SK-N-SH (cell line): ENCODE results near the gene PPP2R5E. TPM values are rescaled to one million over a fixed set of nuclear protein-coding genes. Genes with fewer than 3 reads are reported as not detected.

ENCODE experiments used
- CTCF ChIA-PET: fragments of 300-600, 350-600 bp; formaldehyde crosslinking; extraction: SDS; loops from one replicate; lab custom pipeline; 2021; lab: Yijun Ruan, JAX
- POLR2A ChIA-PET: fragments of 350-600 bp; sonication (Branson Sonifier 250); formaldehyde crosslinking; extraction: SDS; loops from one replicate; lab custom pipeline; 2020; ENCODE audit warnings: antibody characterized with exemption, inconsistent platforms; lab: Yijun Ruan, JAX
- DNase-seq: peaks from one replicate; pipeline ENCODE4 v3.0.0; 2012
- H2AFZ ChIP-seq: fragments of 200-600 bp; sonication (generic); 2 replicates; pipeline ENCODE4 v1.8.1; 2016; ENCODE audit warnings: antibody characterized with exemption, mild to moderate bottlenecking, low read depth
- H3F3A ChIP-seq: fragments of 200-600 bp; sonication (generic); replicated peaks from 2 replicates; pipeline ENCODE3; 2016; ENCODE audit warnings: antibody characterized with exemption, mild to moderate bottlenecking; ENCODE audit not compliant: insufficient read depth
- H3K27ac ChIP-seq, 2 experiments: fragments of 200-500 bp in 1 of 2; fragments of 200-600 bp in 1 of 2; sonication (Bioruptor generic) in 1 of 2; sonication (generic), shearing (Covaris generic) in 1 of 2; 2 replicates each; pipeline versions ENCODE4 v1.5.1 to v1.6.1; 2014 to 2016; ENCODE audit warnings: low read depth in 2 of 2, inconsistent platforms in 1 of 2, low read length in 1 of 2, mild to moderate bottlenecking in 1 of 2, mixed read lengths in 1 of 2
- H3K27me3 ChIP-seq: fragments of 200-600 bp; sonication (generic), shearing (Covaris generic); 2 replicates; pipeline ENCODE4 v1.6.1; 2016; ENCODE audit warnings: mixed run types; ENCODE audit not compliant: insufficient read depth
- H3K36me3 ChIP-seq, 2 experiments: fragments of 200-500 bp in 1 of 2; fragments of 200-600 bp in 1 of 2; sonication (Bioruptor generic) in 1 of 2; sonication (generic) in 1 of 2; replicated peaks in 1 of 2; 2 replicates each; pipeline versions ENCODE3 to v1.5.1; 2014 to 2016; ENCODE audit warnings: low read length in 1 of 2, mild to moderate bottlenecking in 1 of 2; ENCODE audit not compliant: insufficient read depth in 2 of 2, control insufficient read depth in 1 of 2
- H3K4me1 ChIP-seq, 2 experiments: fragments of 200-500 bp in 1 of 2; fragments of 200-600 bp in 1 of 2; sonication (Bioruptor generic) in 1 of 2; sonication (generic), shearing (Covaris generic) in 1 of 2; 2 replicates each; pipeline versions ENCODE4 v1.5.1 to v1.6.1; 2014 to 2016; ENCODE audit warnings: low read depth in 1 of 2, low read length in 1 of 2, mixed run types in 1 of 2; ENCODE audit not compliant: insufficient read depth in 2 of 2, control insufficient read depth in 1 of 2
- H3K4me2 ChIP-seq: fragments of 200-600 bp; sonication (generic), shearing (Covaris generic); 2 replicates; pipeline ENCODE4 v1.6.1; 2017; ENCODE audit warnings: mixed run types
- H3K4me3 ChIP-seq, 2 experiments: fragments of 200-500 bp in 1 of 2; fragments of 200-600 bp in 1 of 2; sonication (Bioruptor generic) in 1 of 2; sonication (generic), shearing (Covaris generic) in 1 of 2; 2 replicates each; pipeline versions ENCODE4 v1.5.1 to v1.8.1; 2014 to 2016; ENCODE audit warnings: low read depth in 2 of 2, inconsistent platforms in 1 of 2, low read length in 1 of 2, mild to moderate bottlenecking in 1 of 2, mixed read lengths in 1 of 2, moderate library complexity in 1 of 2
- H3K79me2 ChIP-seq: fragments of 200-600 bp; sonication (generic); 2 replicates; pipeline ENCODE4 v1.8.1; 2017; ENCODE audit warnings: mild to moderate bottlenecking; ENCODE audit not compliant: insufficient read depth
- H3K9ac ChIP-seq: fragments of 200-600 bp; sonication (generic); 2 replicates; pipeline ENCODE4 v1.6.1; 2017; ENCODE audit warnings: mixed run types
- H3K9me2 ChIP-seq: fragments of 200-600 bp; sonication (generic); 2 replicates; pipeline ENCODE4 v1.6.1; 2017; ENCODE audit warnings: mixed run types
- H3K9me3 ChIP-seq: fragments of 200-600 bp; sonication (generic); 2 replicates; pipeline ENCODE4 v1.6.1; 2017; ENCODE audit warnings: mixed run types, mild to moderate bottlenecking, moderate library complexity
- H4K20me1 ChIP-seq: fragments of 200-600 bp; sonication (generic); 2 replicates; pipeline ENCODE4 v1.6.1; 2017; ENCODE audit warnings: mild to moderate bottlenecking, mixed run types; ENCODE audit not compliant: insufficient read depth
- CHD2 ChIP-seq: fragments of 150-350 bp; IDR thresholded peaks from 2 replicates; pipeline ENCODE4 v1.6.1; 2018; ENCODE audit warnings: low read length; ENCODE audit not compliant: partially characterized antibody
- EZH2phosphoT487 ChIP-seq: fragments of 200-600 bp; sonication (generic); IDR thresholded peaks from 2 replicates; pipeline ENCODE4 v1.6.1; 2017; ENCODE audit warnings: low read depth, mixed run types, mild to moderate bottlenecking, antibody characterized with exemption, moderate library complexity, borderline replicate concordance
- FOSL2 ChIP-seq: IDR thresholded peaks from 2 replicates; pipeline ENCODE4 v1.4.0; 2012; ENCODE audit warnings: low read depth, mild to moderate bottlenecking, moderate library complexity, borderline replicate concordance
- FOXJ3 ChIP-seq: sonication (generic); formaldehyde crosslinking; IDR thresholded peaks from 2 replicates; pipeline ENCODE4 v1.5.1; 2020; ENCODE audit warnings: mild to moderate bottlenecking, missing genetic modification reagents
- FOXM1 ChIP-seq: IDR thresholded peaks from 2 replicates; pipeline ENCODE4 v1.4.0; 2012; ENCODE audit warnings: low read depth, mild to moderate bottlenecking
- GABPA ChIP-seq: IDR thresholded peaks from 2 replicates; pipeline ENCODE4 v1.4.0; 2012; ENCODE audit warnings: low read depth, mild to moderate bottlenecking
- JUND ChIP-seq: IDR thresholded peaks from 2 replicates; pipeline ENCODE4 v1.4.0; 2012
- MXI1 ChIP-seq: IDR thresholded peaks from 2 replicates; pipeline ENCODE4 v1.6.1; 2012; ENCODE audit warnings: mild to moderate bottlenecking, low read depth, low read length, improper control_type of control experiment
- PBX3 ChIP-seq: IDR thresholded peaks from 2 replicates; pipeline ENCODE4; 2012
- POLR2AphosphoS5 ChIP-seq: IDR thresholded peaks from 2 replicates; pipeline ENCODE4 v1.6.1; 2012; ENCODE audit warnings: low read depth, low read length
- RAD21 ChIP-seq: IDR thresholded peaks from 2 replicates; pipeline ENCODE4 v1.6.1; 2012; ENCODE audit warnings: mild to moderate bottlenecking, low read length
- RCOR1 ChIP-seq: fragments of 150-350 bp; IDR thresholded peaks from 2 replicates; pipeline ENCODE4 v1.6.1; 2017; ENCODE audit warnings: antibody characterized with exemption, low read length
- REST ChIP-seq: IDR thresholded peaks from 2 replicates; pipeline ENCODE4 v1.6.1; 2012; ENCODE audit warnings: mild to moderate bottlenecking, low read depth, low read length, moderate library complexity
- RXRA ChIP-seq: IDR thresholded peaks from 2 replicates; pipeline ENCODE4 v1.4.0; 2012; ENCODE audit warnings: low read depth, mild to moderate bottlenecking, borderline replicate concordance
- SIN3A ChIP-seq: IDR thresholded peaks from 2 replicates; pipeline ENCODE4 v1.6.1; 2012; ENCODE audit warnings: low read depth, mild to moderate bottlenecking, low read length, moderate library complexity, borderline replicate concordance
- SMC3 ChIP-seq: IDR thresholded peaks from 2 replicates; pipeline ENCODE4 v1.6.1; 2012; ENCODE audit warnings: low read depth, low read length, improper control_type of control experiment
- TAF1 ChIP-seq: IDR thresholded peaks from 2 replicates; pipeline ENCODE4 v1.6.1; 2012; ENCODE audit warnings: low read depth, mild to moderate bottlenecking, low read length, moderate library complexity, borderline replicate concordance
- TEAD4 ChIP-seq: IDR thresholded peaks from 2 replicates; pipeline ENCODE4 v1.4.0; 2012; ENCODE audit warnings: mild to moderate bottlenecking, borderline replicate concordance; ENCODE audit not compliant: insufficient read depth
- YY1 ChIP-seq: IDR thresholded peaks from 2 replicates; pipeline ENCODE4 v1.4.0; 2012; ENCODE audit warnings: low read depth, mild to moderate bottlenecking
- ZBTB33 ChIP-seq: IDR thresholded peaks from 2 replicates; pipeline ENCODE4 v1.4.0; 2012; ENCODE audit warnings: low read depth, borderline replicate concordance
- WGBS: methylation state at CpG from one replicate; pipeline ENCODE4 v1.1.6; 2017; ENCODE audit warnings: low lambda C conversion rate; 5-methylcytosine and 5-hydroxymethylcytosine counted together
- polyA plus RNA-seq, 3 experiments: library from polyadenylated mRNA; depleted of rRNA; stranded (reverse); fragments of >200 nt; gene quantifications; 2 replicates each; pipeline ENCODE4 v1.2.3, GENCODE V29; 2012
- TF ChIP-seq, protein P1 (sequence below): fragments of 200-600 bp; sonication (generic); IDR thresholded peaks from 2 replicates; pipeline ENCODE4 v1.6.1; 2017; ENCODE audit warnings: antibody characterized with exemption, mild to moderate bottlenecking, moderate library complexity
- TF ChIP-seq, protein P2 (sequence below): IDR thresholded peaks from 2 replicates; pipeline ENCODE4 v1.4.0; 2012; ENCODE audit warnings: low read depth
- TF ChIP-seq, protein P3 (sequence below): IDR thresholded peaks from 2 replicates; pipeline ENCODE4 v1.4.0; 2012; ENCODE audit warnings: low read depth, borderline replicate concordance

PPP2R5E gene
- polyA plus RNA-seq, 1 of the 3 experiments (the other 2 are of a cell fraction) = 4.4 TPM

- Histone ChIP-seq H3K36me3 (no peaks in the 10 kb centered on the region), H3K79me2 (peaks cover 95% of the 10 kb centered on the region), H3K9ac (no peak overlapping the region; the same call in 1 of the 2 replicates), H3F3A (peaks cover 11% of the 10 kb centered on the region), H3K9me3 (no peaks in the 10 kb centered on the region), H4K20me1 (peaks cover 46% of the 10 kb centered on the region), H3K27ac (peak overlapping the region; percentile 76 to 88), H3K4me1 (peaks cover 15 to 45% of the 10 kb centered on the region in 2 experiments; a peak in 3 of 4 replicates), H2AFZ (no peak overlapping the region), H3K9me2 (no peaks in the 10 kb centered on the region), H3K4me3 (peak overlapping the region; percentile 40 to 49), H3K4me2 (peak overlapping the region; percentile 72), H3K27me3 (no peaks in the 10 kb centered on the region)
- ChIA-PET POLR2A (interaction anchor here (0.5 kb wide), 1 partner anchor 8 kb away, joined by 3 read pairs; no protein-coding TSS in a partner anchor), CTCF (interaction anchor here (0.8 to 1.4 kb wide), 4 partner anchors 15 to 110 kb away, joined by 3 to 4 read pairs (median 3); no protein-coding TSS in a partner anchor)
- peak; percentile 71 for DNase-seq
- 48% methylated on average over 1 of the region's 1 CpG for WGBS
- TF ChIP-seq TEAD4 (peak; percentile 26; the same call in 1 of the 2 replicates), RXRA (no peak; the same call in 1 of the 2 replicates), FOXJ3 (no peak), TAF1 (no peak), JUND (peak; percentile 17; the same call in 1 of the 2 replicates), GABPA (no peak), REST (no peak), EZH2phosphoT487 (no peak), ZBTB33 (no peak), SMC3 (no peak), POLR2AphosphoS5 (peak; percentile 65; the same call in 1 of the 2 replicates), PBX3 (peak; percentile 74), FOXM1 (no peak), MXI1 (peak; percentile 36; the same call in 1 of the 2 replicates), YY1 (no peak), SIN3A (no peak), CHD2 (peak; percentile 71), FOSL2 (no peak), RCOR1 (peak; percentile 84), RAD21 (peak; percentile 2; the same call in 1 of the 2 replicates)
- TF ChIP-seq, protein P1, sequence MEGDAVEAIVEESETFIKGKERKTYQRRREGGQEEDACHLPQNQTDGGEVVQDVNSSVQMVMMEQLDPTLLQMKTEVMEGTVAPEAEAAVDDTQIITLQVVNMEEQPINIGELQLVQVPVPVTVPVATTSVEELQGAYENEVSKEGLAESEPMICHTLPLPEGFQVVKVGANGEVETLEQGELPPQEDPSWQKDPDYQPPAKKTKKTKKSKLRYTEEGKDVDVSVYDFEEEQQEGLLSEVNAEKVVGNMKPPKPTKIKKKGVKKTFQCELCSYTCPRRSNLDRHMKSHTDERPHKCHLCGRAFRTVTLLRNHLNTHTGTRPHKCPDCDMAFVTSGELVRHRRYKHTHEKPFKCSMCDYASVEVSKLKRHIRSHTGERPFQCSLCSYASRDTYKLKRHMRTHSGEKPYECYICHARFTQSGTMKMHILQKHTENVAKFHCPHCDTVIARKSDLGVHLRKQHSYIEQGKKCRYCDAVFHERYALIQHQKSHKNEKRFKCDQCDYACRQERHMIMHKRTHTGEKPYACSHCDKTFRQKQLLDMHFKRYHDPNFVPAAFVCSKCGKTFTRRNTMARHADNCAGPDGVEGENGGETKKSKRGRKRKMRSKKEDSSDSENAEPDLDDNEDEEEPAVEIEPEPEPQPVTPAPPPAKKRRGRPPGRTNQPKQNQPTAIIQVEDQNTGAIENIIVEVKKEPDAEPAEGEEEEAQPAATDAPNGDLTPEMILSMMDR = peak; percentile 45; the same call in 1 of the 2 replicates
- TF ChIP-seq, protein P2, sequence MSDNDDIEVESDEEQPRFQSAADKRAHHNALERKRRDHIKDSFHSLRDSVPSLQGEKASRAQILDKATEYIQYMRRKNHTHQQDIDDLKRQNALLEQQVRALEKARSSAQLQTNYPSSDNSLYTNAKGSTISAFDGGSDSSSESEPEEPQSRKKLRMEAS = peak; percentile 41; the same call in 1 of the 2 replicates
- TF ChIP-seq, protein P3, sequence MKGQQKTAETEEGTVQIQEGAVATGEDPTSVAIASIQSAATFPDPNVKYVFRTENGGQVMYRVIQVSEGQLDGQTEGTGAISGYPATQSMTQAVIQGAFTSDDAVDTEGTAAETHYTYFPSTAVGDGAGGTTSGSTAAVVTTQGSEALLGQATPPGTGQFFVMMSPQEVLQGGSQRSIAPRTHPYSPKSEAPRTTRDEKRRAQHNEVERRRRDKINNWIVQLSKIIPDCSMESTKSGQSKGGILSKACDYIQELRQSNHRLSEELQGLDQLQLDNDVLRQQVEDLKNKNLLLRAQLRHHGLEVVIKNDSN = no peak
Observed at GRCh38 chr14:63438065-63438757, 105.0 kb downstream of the PPP2R5E start.
